Muscle of leg (tissue), 11 donors: ENCODE measurements around the gene GNAQ. TPM values are rescaled to one million over a fixed set of nuclear protein-coding genes. Genes with fewer than 3 reads are reported as not detected.

ENCODE experiments used
- DNase-seq: peaks from one replicate; pipeline ENCODE4 v3.0.0; 2013
- H3K27ac ChIP-seq: one replicate; pipeline ENCODE4 v1.5.1; 2013; ENCODE audit warnings: mild to moderate bottlenecking, low read length, control low read depth
- H3K27me3 ChIP-seq: one replicate; pipeline ENCODE4 v1.6.1; 2013; ENCODE audit warnings: low read length; ENCODE audit not compliant: control insufficient read depth, insufficient read depth
- H3K36me3 ChIP-seq: one replicate; pipeline ENCODE4 v1.6.1; 2013; ENCODE audit warnings: low read length; ENCODE audit not compliant: control insufficient read depth, insufficient read depth
- H3K4me1 ChIP-seq: one replicate; pipeline ENCODE4 v1.6.1; 2013; ENCODE audit warnings: low read length; ENCODE audit not compliant: control insufficient read depth, insufficient read depth
- H3K4me3 ChIP-seq: one replicate; pipeline ENCODE4 v1.5.1; 2013; ENCODE audit warnings: low read length, control low read depth
- H3K9me3 ChIP-seq: replicated peaks from 2 replicates; pipeline ENCODE4 v1.6.1; 2013; ENCODE audit warnings: low read depth, low read length; ENCODE audit not compliant: control insufficient read depth
- WGBS: methylation state at CpG from one replicate; pipeline ENCODE4 v1.1.5; 2013; ENCODE audit warnings: missing lambda C conversion rate; ENCODE audit not compliant: insufficient coverage; 5-methylcytosine and 5-hydroxymethylcytosine counted together
- polyA plus RNA-seq, 8 donors: library from polyadenylated mRNA; unstranded; fragments of 120-200 nt; gene quantifications; one replicate each; pipeline versions ENCODE4 v1.2.1 to v1.2.3, GENCODE V29; 2013; ENCODE audit warnings: inconsistent platforms in 1 of 8, low replicate concordance in 1 of 8; ENCODE audit not compliant: insufficient read length in 8 of 8, insufficient read depth in 1 of 8
- total RNA-seq: library from RNA; stranded (reverse); fragments of 120-200 nt; gene quantifications from one replicate; pipeline ENCODE4 v1.2.4, GENCODE V29; 2013

GNAQ gene
- total and polyA plus RNA-seq, 9 donors = 19.7 to 31.6 (median 27.0) TPM

- Histone ChIP-seq H3K9me3 (no peaks in the 10 kb centered on the region), H3K4me3 (no peak overlapping the region), H3K36me3 (peaks cover 8% of the 10 kb centered on the region), H3K27me3 (no peaks in the 10 kb centered on the region), H3K4me1 (no peaks in the 10 kb centered on the region), H3K27ac (no peak overlapping the region)
- 38% methylated on average over 2 of the region's 3 CpGs for WGBS
- DNase-seq = peak; percentile 34
Measured at GRCh38 chr9:77783518-77783917, 248.1 kb downstream of the GNAQ start.

GRCh38 chr9:77779010-77779409, 252.6 kb downstream of the GNAQ start:
- H3K9me3 ChIP-seq = peaks cover 2% of the 10 kb centered on the region
- no CpG with 5 or more reads among the region's 2 CpGs for WGBS
- no peaks in the 10 kb centered on the region for H3K36me3 ChIP-seq
- DNase-seq = no peak
- no peaks in the 10 kb centered on the region for H3K4me1 ChIP-seq
- no peak overlapping the region for H3K4me3 ChIP-seq
- no peak overlapping the region for H3K27ac ChIP-seq
- no peaks in the 10 kb centered on the region for H3K27me3 ChIP-seq

- H3K4me3 ChIP-seq = no peak overlapping the region
- no peaks in the 10 kb centered on the region for H3K27me3 ChIP-seq
- peaks cover 2% of the 10 kb centered on the region for H3K9me3 ChIP-seq
- no peak overlapping the region for H3K27ac ChIP-seq
- peaks cover 5% of the 10 kb centered on the region for H3K36me3 ChIP-seq
- peak; percentile 31 for DNase-seq
- no CpG with 5 or more reads among the region's 3 CpGs for WGBS
- H3K4me1 ChIP-seq = no peaks in the 10 kb centered on the region
Measured at GRCh38 chr9:77773381-77773780, 258.2 kb downstream of the GNAQ start.

GRCh38 chr9:77772646-77773045, 259.0 kb downstream of the GNAQ start:
- Histone ChIP-seq H3K36me3 (peaks cover 5% of the 10 kb centered on the region), H3K4me1 (no peaks in the 10 kb centered on the region), H3K9me3 (peaks cover 2% of the 10 kb centered on the region), H3K27ac (no peak overlapping the region), H3K4me3 (no peak overlapping the region), H3K27me3 (no peaks in the 10 kb centered on the region)
- WGBS = no CpG with 5 or more reads among the region's 5 CpGs
- peak; percentile 70 for DNase-seq

- no peak for DNase-seq
- H3K9me3 ChIP-seq = peaks cover 2% of the 10 kb centered on the region
- WGBS = no CpG with 5 or more reads among the region's 3 CpGs
- H3K4me1 ChIP-seq = no peaks in the 10 kb centered on the region
- H3K27me3 ChIP-seq = no peaks in the 10 kb centered on the region
- H3K36me3 ChIP-seq = peaks cover 5% of the 10 kb centered on the region
- no peak overlapping the region for H3K4me3 ChIP-seq
- H3K27ac ChIP-seq = no peak overlapping the region
Measured at GRCh38 chr9:77771171-77771570, 260.4 kb downstream of the GNAQ start.

- Histone ChIP-seq H3K27ac (no peak overlapping the region), H3K4me3 (no peak overlapping the region), H3K4me1 (no peaks in the 10 kb centered on the region), H3K27me3 (no peaks in the 10 kb centered on the region), H3K36me3 (peaks cover 5% of the 10 kb centered on the region), H3K9me3 (no peaks in the 10 kb centered on the region)
- 66% methylated on average over 4 of the region's 6 CpGs for WGBS
- no peak for DNase-seq
Measured at GRCh38 chr9:77770340-77770739, 261.3 kb downstream of the GNAQ start.

GRCh38 chr9:77769246-77769645, 262.4 kb downstream of the GNAQ start:
- H3K4me1 ChIP-seq = no peaks in the 10 kb centered on the region
- no peak overlapping the region for H3K27ac ChIP-seq
- peak; percentile 39 for DNase-seq
- H3K27me3 ChIP-seq = no peaks in the 10 kb centered on the region
- peaks cover 5% of the 10 kb centered on the region for H3K36me3 ChIP-seq
- H3K9me3 ChIP-seq = no peaks in the 10 kb centered on the region
- WGBS = no CpG with 5 or more reads among the region's 5 CpGs
- H3K4me3 ChIP-seq = no peak overlapping the region

GRCh38 chr9:77766587-77766986, 265.0 kb downstream of the GNAQ start:
- Histone ChIP-seq H3K4me3 (no peak overlapping the region), H3K27me3 (no peaks in the 10 kb centered on the region), H3K27ac (no peak overlapping the region), H3K4me1 (no peaks in the 10 kb centered on the region), H3K36me3 (peaks cover 3% of the 10 kb centered on the region), H3K9me3 (no peaks in the 10 kb centered on the region)
- DNase-seq = no peak
- WGBS = 36% methylated on average over 2 of the region's 3 CpGs

GRCh38 chr9:77765781-77766259, 265.8 kb downstream of the GNAQ start:
- no peaks in the 10 kb centered on the region for H3K4me1 ChIP-seq
- DNase-seq = no peak
- no CpG with 5 or more reads among the region's 2 CpGs for WGBS
- H3K9me3 ChIP-seq = no peaks in the 10 kb centered on the region
- H3K27ac ChIP-seq = no peak overlapping the region
- H3K27me3 ChIP-seq = no peaks in the 10 kb centered on the region
- H3K36me3 ChIP-seq = no peaks in the 10 kb centered on the region
- H3K4me3 ChIP-seq = no peak overlapping the region

- Histone ChIP-seq H3K4me3 (no peak overlapping the region), H3K9me3 (no peaks in the 10 kb centered on the region)
- WGBS = no CpG with 5 or more reads among the region's 10 CpGs
Measured at GRCh38 chr9:77764894-77765780, 266.5 kb downstream of the GNAQ start.

More at GRCh38 chr9:77764894-77765780, 266.5 kb downstream of the GNAQ start:
- Histone ChIP-seq H3K27me3 (no peaks in the 10 kb centered on the region), H3K4me1 (no peaks in the 10 kb centered on the region), H3K36me3 (no peaks in the 10 kb centered on the region), H3K27ac (no peak overlapping the region)
- DNase-seq = peak; percentile 43
